WI38 (cell line): ENCODE measurements around the gene RNF224.

Experiments used
- H3K4me3 ChIP-seq: 2 replicates; pipeline ENCODE4 v1.5.1; 2011; ENCODE audit warnings: low read depth, mild to moderate bottlenecking, control low read depth, low read length
- CTCF ChIP-seq: IDR thresholded peaks from 2 replicates; pipeline ENCODE4 v1.5.1; 2012; ENCODE audit warnings: low read depth, mild to moderate bottlenecking, control low read depth, low read length

RNF224 gene

DNA sequence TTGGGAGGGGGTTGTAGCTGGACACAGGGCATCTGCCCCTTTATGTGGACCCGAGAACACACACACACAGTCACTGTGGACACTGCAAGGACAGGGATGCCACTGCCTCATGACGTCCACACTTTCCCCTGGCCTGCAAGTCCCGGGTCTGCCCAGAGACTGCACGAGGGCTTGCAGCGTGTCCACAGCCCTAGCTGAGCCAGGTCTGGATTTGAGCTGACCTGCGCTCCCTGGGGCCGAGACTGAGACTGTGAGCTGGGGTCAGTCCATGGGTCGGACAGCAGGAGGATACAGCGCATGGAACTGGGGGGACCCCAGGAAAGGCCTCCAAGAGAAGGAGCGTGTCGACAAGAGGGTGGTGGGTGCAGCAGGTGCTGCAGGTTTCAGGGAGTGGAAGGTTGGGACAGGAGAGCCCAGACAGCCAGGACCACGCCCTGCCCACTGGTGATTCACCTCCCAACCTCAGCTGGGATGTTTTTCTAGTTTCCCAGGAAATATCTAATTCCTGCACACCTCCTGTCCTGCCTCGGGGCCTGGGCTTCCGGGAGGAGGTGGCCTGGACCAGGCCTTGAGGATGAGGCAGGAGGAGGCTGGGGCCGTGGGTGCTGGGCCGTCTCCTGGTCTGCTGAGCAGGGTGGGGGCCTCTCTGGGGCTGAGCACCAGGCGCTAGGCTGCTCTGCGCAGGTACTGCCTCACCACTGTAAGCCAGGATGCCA, 806 bp upstream of the RNF224 start:
- H3K4me3 ChIP-seq, result no peak overlapping the region
- no peak for TF ChIP-seq CTCF

- no peak overlapping the region for H3K4me3 ChIP-seq
- no peak for TF ChIP-seq CTCF
Measured at GRCh38 chr9:137227853-137228505, 677 bp downstream of the RNF224 start.

GRCh38 chr9:137228506-137228967, 1.2 kb downstream of the RNF224 start:
- no peak overlapping the region for H3K4me3 ChIP-seq
- no peak for TF ChIP-seq CTCF

DNA sequence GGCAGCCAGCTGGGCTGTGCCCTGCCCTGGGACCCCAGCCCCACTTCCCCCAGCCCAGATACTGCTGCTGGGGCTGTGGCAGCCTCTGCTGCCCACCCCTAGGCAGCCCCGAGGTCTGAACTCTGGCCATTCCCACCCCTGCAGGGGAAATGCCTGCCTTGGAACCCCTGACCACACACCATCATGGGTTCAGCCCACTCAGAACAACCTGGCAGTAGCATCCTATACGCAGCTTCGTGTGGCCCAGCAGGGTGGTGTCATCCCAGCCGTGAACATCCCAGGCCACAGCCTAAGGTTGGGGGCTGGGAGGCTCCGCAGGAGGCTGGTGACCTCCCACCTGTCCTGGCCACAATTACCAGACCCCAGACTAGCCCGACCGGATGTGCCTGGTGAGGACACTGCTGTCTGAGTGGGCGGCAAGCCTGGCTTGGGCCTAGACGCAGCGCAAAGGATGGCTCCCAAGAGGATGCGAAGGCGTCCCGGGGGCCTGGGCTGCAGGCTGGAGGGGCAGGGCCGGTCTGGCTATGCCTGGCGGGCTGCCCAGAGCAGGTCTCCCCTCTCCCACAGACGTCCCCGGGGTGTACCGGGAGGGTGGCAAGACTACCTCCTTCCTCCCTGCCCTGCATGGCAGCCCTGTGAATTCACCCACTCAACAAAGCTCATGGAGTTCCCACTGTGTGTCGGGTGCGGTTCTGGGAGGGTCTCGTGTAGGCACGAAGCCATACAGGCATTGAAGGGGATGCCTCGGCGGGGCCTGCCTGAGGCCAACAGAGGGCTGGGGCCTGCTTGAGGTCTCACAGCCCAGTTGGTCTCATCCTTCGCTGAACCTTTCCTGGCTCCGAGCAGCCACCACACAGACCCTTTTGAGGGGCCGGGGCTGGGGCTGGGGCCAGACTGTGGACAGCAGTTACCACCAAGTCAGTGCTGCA, 1.9 kb downstream of the RNF224 start:
- TF ChIP-seq CTCF, result no peak
- no peak overlapping the region for H3K4me3 ChIP-seq

- H3K4me3 ChIP-seq, result no peak overlapping the region
- no peak for TF ChIP-seq CTCF
Measured at GRCh38 chr9:137229903-137230704, 2.8 kb downstream of the RNF224 start.

- TF ChIP-seq CTCF, result no peak
Measured at GRCh38 chr9:137230705-137231371, 3.5 kb downstream of the RNF224 start, which contains the start of gene SLC34A3. TSS of gene SLC34A3 (plus strand) at chr9:137230901. CDS start at chr9:137231703, 802 bp downstream.

More at GRCh38 chr9:137230705-137231371, 3.5 kb downstream of the RNF224 start, which contains the start of gene SLC34A3:
- H3K4me3 ChIP-seq, result no peak within 1 kb of the TSS
